GM18519 (cell line): ENCODE measurements around the gene GPC4.

ENCODE experiments used
- ATAC-seq: cut with Tn5 transposase; IDR thresholded peaks from one replicate; pipeline ENCODE4 v1.9.1; 2021; ENCODE audit warnings: mild to moderate bottlenecking, moderate library complexity; ENCODE audit not compliant: unreplicated experiment, low FRiP score

The GPC4 gene

GRCh38 chrX:133415276-133416105 lies at the start of gene GPC4:
TSS of gene GPC4 (minus strand) at chrX:133415489. CDS start at chrX:133414965, 524 bp downstream.
- ATAC-seq = no peak

DNA sequence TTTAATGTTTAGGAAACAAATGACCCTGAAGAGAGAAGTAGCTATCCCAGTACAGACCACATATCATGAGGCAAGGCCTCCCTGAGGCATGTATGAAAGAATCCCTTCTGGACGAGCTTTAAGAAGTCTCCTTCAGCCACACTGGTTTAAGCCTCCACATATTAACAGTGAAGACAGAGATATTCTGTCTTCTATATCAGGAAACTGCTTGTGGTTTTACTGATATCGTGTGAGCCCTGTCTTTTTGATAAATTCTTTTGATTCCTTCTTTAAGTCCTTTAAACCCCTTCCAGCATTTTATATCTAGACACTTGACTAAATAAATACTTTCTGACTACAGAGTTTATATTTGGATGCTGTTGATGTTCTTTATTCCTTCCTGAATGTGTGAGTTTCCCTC lies 45.9 kb upstream of the GPC4 start:
- no peak for ATAC-seq

DNA sequence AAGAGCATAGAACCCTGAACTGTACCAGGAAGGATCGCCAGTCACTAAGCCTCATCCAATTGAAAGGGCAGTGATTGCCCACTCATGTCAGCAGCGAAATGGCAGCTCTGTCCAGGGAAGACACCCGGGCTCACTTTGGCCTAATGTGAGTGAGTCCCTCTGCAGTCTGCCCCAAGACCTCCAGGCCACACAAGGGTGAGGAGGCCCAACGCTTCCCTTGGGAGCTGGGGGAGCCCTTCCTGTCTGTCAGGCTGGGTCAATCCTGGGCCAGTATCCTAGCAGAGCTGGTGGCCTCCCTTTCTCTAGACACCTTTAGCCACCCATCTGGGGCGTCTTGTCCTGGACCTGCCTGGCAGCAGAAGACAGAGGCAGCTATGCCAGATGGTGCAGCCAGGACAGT lies 39.6 kb upstream of the GPC4 start:
- no peak for ATAC-seq

GRCh38 chrX:133454491-133454914 lies 39.2 kb upstream of the GPC4 start:
- no peak for ATAC-seq

DNA sequence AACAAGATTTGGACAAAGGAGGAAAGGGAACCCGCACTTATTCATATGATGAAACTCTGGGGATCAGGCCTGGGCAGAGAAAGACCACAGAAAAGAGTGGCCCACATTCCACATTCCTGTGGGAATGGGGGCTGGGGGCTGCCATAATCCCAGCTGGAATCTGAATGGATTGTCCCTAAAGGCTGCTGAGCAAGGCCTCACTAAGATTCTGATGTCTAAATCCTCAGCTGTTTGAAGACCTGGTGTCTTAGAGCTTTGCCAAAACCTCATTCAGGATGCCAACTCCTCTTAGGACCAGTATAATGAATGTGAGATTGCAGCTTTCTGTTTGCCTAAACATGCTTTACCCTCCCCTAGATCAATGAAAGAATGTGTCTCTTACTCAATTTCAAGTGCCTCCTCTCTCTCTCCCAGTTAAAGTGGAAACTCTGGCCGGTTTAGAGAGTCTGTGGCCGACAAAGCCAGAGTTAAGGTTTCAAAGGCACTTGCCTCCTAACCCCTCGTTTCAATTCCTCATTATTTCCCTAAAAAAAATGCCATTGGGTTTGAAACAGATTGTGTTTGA lies 33.3 kb upstream of the GPC4 start:
- no peak for ATAC-seq

- no peak for ATAC-seq
Measured at GRCh38 chrX:133444952-133445831, 29.9 kb upstream of the GPC4 start.

DNA sequence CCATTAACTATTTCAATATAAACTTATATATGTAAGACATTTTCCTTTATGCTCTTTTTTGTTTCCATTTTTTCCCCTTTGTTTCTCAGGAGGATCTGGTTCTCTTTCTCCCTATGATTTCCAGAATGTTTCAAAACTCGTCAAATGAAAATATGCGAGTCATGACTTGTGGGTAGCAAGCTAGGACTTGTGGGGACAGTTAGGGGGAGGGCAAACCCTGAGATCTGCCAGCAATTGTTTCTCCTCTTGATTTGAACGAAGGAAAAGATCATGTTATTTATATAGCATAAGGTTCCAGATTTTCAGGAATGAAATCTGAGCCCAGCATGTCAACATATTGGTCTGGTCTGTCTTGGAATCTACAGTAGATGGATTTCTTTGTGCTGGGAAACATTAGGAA lies 28.9 kb upstream of the GPC4 start:
- no peak for ATAC-seq

GRCh38 chrX:133440797-133441163 lies 25.5 kb upstream of the GPC4 start:
- ATAC-seq = no peak

- ATAC-seq = no peak
Measured at GRCh38 chrX:133440081-133440796, 24.9 kb upstream of the GPC4 start.

GRCh38 chrX:133437766-133438165 lies 22.5 kb upstream of the GPC4 start:
- no peak for ATAC-seq

DNA sequence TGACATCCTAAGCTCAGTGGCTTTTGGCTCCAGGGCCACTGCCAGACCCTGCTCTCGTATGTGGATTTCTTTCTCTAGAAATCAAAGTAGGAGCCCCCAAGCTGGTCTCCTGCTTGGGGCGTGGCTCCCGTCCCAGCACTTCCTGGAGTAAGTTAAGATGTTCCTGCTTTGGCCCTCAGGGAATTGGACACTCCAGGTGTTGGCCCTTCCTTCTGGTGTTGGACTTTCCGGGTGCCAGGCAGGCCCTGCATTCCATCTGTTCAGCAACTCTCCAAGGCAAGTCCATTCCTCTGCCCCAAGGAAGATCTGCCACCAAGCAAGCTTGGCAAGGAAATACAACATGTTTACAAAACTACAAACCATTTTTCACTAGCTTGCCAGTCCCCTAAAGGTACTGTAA lies 22.1 kb upstream of the GPC4 start:
- ATAC-seq = no peak

GRCh38 chrX:133435544-133436124 lies 20.3 kb upstream of the GPC4 start:
- no peak for ATAC-seq

GRCh38 chrX:133434197-133434820 lies 19.0 kb upstream of the GPC4 start:
- no peak for ATAC-seq

DNA sequence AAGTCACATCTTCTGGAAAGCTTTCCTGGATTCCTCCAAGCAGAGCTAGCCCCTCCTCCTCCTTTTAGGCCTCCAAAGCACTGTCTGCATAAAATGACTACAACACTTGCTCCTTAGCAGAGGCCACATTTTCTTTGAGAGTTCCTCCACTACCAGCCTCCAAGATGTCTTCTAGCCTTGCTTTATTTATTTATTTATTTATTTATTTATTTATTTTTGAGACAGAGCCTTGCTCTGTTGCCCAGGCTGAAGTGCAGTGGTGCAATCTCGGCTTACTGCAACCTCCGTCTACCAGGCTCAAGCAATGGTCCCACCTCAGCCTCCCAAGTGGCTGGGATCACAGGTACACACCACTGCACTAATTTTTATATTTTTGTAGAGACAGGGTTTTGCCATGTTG lies 4.6 kb upstream of the GPC4 start:
- no peak for ATAC-seq

GRCh38 chrX:133418588-133418987 lies 3.3 kb upstream of the GPC4 start:
- ATAC-seq = no peak

- ATAC-seq = no peak
Measured at GRCh38 chrX:133417364-133417763, 2.1 kb upstream of the GPC4 start.

GRCh38 chrX:133414406-133415275 lies 648 bp downstream of the GPC4 start:
- no peak for ATAC-seq

DNA sequence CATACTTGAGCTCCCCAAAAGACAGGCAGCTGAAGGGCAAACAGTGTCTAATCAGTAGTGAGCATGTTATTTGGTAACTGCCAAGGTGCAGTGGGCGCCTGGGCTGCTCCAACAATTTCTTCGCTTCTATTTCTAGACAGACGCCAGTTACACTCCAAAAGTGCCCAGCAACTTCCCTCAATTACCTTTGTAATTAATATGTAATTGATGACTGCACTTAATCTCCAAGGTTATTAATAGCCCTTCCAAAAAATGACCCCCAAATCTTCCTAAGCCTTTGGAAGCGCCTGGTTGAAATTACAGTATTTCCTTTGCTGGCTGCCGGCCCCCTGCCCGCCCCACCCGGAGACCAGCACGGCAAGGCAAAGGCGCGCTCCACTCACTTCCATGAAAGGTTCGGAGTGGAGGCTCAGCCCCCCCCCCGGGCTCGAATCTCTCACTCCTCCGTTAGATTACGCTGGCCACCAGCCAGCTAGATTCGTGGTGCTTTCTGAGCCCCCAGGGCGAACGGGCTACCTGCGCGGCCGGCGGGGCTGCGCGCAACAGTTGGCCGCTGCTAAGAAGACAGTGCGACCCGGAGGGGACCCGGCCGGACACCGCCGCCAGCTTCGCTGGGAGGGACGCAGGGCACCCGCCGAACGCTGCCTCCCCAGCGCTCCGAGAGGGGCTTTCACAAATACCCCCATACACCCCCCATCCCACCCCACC lies 1.9 kb downstream of the GPC4 start:
- no peak for ATAC-seq
